Tibial nerve (tissue), 3 donors: ENCODE measurements around the gene LY6G5B.

Experiments used
- POLR2A ChIP-seq, 2 donors: fragments of 450-650 bp; IDR thresholded peaks; one replicate each; pipeline ENCODE4 v1.6.1; 2017; ENCODE audit warnings: antibody characterized with exemption in 2 of 2, mild to moderate bottlenecking in 2 of 2, moderate library complexity in 2 of 2
- TF ChIP-seq, protein P1 (sequence below), 5 experiments: fragments of 200-600 bp in 3 of 5; fragments of 450-650 bp in 2 of 5; sonication (generic) in 3 of 5; IDR thresholded peaks; one replicate each; pipeline ENCODE4 v1.5.1; 2016 to 2019; ENCODE audit warnings: antibody characterized with exemption in 5 of 5, mild to moderate bottlenecking in 3 of 5, moderate library complexity in 2 of 5

DNA sequence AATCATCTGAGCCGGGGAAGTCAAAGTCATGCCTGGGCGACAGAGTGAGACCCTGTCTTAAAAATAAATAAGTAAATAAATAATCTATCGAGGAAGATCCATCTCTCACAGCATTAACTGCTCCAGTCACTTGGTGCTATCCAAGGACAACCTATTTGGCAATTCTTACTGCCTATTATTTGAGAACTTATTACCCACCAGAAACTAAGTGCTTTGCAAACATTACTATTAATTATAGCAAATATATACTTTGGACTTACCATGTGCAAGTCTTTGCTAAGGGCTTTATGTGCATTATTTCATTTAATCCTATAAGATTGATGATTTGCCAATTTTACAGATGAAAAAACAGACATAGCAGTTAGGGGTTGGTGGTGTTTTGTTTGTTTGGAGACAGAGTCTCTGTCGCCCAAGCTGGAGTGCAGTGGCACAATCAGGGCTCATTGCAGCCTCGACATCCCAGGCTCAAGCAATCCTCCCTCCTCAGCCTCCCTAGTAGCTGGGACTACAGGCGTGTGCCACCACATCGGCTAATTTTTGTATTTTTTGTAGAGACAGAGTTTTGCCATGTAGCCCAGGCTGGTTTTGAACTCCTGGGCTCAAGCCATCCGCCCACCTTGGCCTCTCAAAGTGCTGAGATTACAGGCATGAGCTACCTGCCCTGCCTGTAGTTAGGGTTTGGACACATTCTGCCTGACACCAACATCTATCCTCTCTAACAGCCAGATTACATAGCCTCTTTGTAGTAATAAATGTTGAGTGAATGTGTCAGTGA, 15.0 kb upstream of the LY6G5B start:
- TF ChIP-seq, protein P1, sequence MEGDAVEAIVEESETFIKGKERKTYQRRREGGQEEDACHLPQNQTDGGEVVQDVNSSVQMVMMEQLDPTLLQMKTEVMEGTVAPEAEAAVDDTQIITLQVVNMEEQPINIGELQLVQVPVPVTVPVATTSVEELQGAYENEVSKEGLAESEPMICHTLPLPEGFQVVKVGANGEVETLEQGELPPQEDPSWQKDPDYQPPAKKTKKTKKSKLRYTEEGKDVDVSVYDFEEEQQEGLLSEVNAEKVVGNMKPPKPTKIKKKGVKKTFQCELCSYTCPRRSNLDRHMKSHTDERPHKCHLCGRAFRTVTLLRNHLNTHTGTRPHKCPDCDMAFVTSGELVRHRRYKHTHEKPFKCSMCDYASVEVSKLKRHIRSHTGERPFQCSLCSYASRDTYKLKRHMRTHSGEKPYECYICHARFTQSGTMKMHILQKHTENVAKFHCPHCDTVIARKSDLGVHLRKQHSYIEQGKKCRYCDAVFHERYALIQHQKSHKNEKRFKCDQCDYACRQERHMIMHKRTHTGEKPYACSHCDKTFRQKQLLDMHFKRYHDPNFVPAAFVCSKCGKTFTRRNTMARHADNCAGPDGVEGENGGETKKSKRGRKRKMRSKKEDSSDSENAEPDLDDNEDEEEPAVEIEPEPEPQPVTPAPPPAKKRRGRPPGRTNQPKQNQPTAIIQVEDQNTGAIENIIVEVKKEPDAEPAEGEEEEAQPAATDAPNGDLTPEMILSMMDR (IDR thresholded peaks at IDR 0.05), result no peak
- TF ChIP-seq POLR2A (IDR thresholded peaks at IDR 0.05), result no peak
